Fibroblast of peridontal ligament (primary cell): ENCODE results near the gene CHIT1.

ENCODE experiments used
- DNase-seq: peaks from one replicate; pipeline ENCODE4 v3.0.0-alpha.2; 2010; ENCODE audit errors: extremely low read depth

CHIT1 gene

GRCh38 chr1:203188686-203189232 lies 40.7 kb downstream of the CHIT1 start:
- DNase-seq, result no peak

- DNase-seq, result no peak
Measured at GRCh38 chr1:203187689-203188264, 41.7 kb downstream of the CHIT1 start.

DNA sequence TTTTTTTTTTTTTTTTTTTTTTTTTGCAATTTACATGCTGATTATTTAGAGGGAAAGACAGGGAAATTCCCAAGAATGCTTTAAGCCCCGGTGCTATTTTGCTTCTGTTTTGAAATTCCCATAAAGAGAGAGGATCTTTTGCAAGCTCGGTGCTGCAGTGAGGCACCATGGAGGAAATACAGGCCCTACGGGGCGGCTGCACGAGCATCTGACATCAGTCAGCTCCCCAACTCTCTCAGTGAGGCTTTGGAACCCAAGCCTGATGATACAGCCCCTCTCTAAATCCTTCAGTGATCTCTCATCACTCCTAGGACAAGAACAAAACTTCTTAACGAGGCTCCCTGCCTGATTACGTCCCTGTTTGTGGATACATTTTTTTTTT lies 42.2 kb downstream of the CHIT1 start:
- DNase-seq, result no peak

- no peak for DNase-seq
Measured at GRCh38 chr1:203186446-203187303, 42.8 kb downstream of the CHIT1 start, which contains the start of gene CHI3L1. Gene CHI3L1 (minus strand): TSS chr1:203186704. CDS start chr1:203186623, 81 bp downstream.

DNA sequence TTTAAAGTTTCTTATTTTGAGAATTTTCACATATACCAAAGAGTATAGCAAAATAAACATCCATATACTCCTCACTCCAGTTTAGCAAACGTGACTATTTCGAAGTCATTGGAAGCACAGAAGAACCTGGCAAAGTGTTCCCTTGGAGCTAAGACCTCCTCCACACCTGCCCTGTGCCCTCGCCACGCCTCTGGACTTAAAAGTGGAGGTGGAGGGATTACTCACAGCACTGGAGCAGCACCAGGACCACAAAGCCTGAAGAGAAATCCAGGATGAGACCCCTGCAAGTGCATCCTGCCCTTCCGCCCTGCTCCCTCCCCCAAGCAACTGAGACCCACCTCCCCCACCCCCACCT lies 43.4 kb downstream of the CHIT1 start:
- DNase-seq, result no peak

- no peak for DNase-seq
Measured at GRCh38 chr1:203185585-203185984, 43.9 kb downstream of the CHIT1 start.

GRCh38 chr1:203185061-203185461 lies 44.4 kb downstream of the CHIT1 start:
- DNase-seq, result no peak

GRCh38 chr1:203184467-203184866 lies 45.0 kb downstream of the CHIT1 start:
- no peak for DNase-seq

- no peak for DNase-seq
Measured at GRCh38 chr1:203183828-203184227, 45.6 kb downstream of the CHIT1 start.

- DNase-seq, result no peak
Measured at GRCh38 chr1:203182387-203182953, 47.0 kb downstream of the CHIT1 start.

DNA sequence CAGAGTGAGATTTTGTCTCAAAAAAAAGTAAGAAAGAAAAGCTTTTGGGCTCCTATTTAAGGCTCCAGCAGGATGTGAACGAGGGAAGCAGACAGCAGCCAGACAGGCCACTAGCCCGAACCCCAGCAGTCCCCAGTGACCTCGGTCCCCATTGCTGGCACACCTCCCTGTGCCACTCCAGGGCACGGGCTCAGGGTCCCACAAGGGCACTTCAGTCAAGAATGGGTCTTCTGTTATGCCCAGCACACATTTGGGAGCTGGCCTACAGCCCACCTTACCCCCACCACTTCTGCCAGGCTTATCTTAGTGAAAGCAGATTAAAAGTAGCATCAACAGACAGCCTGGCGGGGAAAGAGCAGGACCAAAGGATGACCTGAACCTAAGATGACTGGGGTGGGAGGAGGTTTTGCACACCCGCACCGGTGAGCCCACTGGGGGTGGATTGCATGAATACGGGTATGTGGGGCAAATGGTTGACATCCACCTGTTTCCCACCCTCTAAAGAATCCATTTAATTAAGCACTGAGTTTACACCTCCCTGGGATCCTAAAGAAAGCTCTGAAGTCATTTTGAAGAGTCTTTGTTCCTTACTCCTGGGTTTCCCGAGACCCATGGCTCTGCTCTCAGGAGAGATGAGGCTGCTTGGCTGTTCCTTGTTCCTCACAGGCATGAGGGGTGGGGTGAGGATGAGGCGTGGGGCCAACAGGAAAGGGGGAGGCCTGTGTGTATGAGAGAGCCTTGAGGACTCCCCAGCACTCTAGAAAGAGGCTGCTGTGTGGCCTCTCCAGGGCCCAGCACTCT lies 47.7 kb downstream of the CHIT1 start:
- DNase-seq, result no peak

- DNase-seq, result no peak
Measured at GRCh38 chr1:203180611-203181330, 48.7 kb downstream of the CHIT1 start.

DNA sequence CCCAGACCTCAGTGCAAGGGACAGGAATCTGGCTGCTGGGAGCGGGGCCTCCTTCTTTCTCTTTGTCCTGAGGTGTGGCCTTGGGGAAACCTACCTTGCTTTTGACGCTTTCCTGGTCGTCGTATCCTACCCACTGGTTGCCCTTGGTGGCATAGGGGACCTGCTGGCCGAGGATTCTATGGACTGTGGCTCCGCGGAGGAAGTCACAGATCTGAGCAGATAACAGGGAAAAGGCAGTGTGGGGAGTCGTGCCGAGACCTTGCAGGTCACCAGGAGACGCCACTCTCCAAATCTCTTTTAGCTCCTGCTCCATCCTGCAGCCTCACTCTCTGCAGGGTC lies 49.8 kb downstream of the CHIT1 start:
- DNase-seq, result no peak

DNA sequence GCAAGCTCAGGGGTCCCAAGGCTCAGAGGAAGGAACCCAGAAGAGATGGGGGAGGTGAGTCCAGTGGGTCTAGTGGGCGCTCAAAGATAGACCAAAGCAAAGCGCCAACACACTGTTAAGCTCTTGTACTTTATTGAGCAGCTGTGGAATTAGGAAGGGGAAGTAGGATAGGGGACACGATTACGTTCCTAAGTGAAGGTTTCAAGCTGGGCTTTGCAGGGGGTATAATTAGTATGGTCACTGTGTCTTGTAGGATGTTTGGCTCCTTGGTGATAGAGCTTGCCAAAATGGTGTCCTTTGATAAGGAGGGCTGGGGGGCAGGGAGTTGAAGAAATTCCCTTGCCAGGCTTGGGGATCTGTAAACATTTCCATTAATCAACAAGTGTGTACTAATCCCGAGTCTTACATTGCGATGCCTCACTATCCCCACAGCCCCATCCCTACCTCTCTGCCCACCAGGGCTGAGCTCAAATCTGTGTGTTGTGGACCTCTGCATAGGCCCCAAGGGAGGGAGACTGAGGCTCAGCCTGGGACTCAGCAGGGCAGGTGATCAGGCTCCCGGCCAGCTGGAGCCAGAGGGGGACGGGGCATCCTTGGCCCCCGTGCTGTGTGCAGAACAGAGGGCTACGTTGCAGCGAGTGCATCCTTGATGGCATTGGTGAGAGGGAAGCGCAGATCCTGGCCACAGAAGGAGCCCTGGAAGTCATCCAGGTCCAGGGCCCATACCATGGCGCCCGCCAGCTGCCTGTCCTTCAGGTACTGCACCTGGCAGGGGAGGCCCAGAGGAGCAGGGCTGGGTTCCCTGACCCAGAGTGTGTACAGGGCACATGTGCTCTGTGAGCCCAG lies 50.4 kb downstream of the CHIT1 start:
- DNase-seq, result no peak

DNA sequence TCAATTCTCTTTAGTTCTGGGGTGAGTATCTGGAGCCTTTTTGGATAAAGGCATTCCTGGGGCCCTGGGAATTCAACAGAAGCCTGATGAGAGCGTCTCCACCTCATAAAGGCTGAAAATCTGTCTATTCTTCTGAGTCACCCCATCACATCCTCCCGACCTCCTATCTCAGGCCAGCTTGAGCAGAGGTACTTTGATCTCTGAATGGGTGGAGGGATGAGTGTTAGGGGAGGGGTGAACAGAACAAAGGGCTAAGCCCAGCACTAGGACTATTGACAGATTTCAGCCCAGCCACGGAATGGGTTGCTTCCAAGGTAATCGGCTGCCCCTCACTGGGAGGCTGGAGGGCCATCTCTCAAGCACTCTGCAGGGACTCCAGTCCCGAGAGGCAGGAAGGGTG lies 51.4 kb downstream of the CHIT1 start:
- DNase-seq, result no peak

- DNase-seq, result peak; percentile 17
Measured at GRCh38 chr1:203177470-203178039, 51.9 kb downstream of the CHIT1 start.

DNA sequence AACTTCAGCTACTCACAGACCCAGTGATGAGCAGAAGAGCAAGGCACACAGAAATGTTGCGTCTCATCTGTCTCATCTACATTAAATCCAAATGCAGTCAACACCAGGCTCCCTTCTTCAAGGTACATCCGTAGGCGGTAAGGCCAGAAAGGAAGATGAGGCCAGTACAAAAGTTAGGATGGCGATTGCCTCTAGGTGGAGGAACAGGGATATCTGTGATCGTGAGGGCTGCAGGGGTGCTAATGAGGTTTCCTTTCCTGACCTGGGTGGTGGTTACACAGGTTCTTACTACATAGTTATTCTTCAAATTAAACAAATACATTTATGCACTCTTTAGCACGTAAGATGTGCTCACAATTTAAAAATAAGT lies 52.5 kb downstream of the CHIT1 start:
- no peak for DNase-seq

GRCh38 chr1:203176273-203177035 lies 53.0 kb downstream of the CHIT1 start:
- DNase-seq, result no peak

DNA sequence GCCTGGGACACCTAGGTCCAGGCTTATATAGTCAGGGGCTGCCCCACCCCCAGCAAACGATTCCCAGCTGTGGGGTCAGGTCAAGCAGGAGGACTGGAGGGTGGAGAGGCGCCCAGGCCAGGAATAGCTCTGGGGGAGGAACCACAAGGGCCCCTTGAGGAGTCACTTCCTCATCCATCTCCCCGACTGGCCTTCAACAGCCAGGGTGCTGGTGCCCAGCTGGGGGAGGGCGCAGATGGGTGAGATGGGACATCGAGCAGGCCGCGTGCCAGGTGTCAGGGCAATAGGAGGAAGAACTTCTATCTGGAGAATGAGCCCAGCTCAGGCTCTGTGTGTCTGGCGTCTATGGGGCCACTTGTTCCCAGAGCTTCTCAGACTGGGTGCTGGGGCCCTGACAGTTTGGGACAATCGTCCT lies 53.6 kb downstream of the CHIT1 start:
- DNase-seq, result no peak
